KMS-11 (cell line): ENCODE data around the gene AAK1.

ENCODE experiments used
- H2AFZ ChIP-seq: fragments of 200-600 bp; sonication (generic); 2 replicates; pipeline ENCODE4 v1.6.1; 2016; ENCODE audit warnings: antibody characterized with exemption, mixed run types, low read depth
- H3K27ac ChIP-seq: fragments of 200-600 bp; sonication (generic); 2 replicates; pipeline ENCODE4 v1.6.1; 2016; ENCODE audit warnings: mild to moderate bottlenecking, mixed run types
- H3K27me3 ChIP-seq: fragments of 200-600 bp; sonication (generic); 2 replicates; pipeline ENCODE4 v1.6.1; 2017; ENCODE audit warnings: mild to moderate bottlenecking, low read depth, mixed run types, moderate library complexity; ENCODE audit not compliant: insufficient read depth
- H3K36me3 ChIP-seq: fragments of 200-600 bp; sonication (generic); 2 replicates; pipeline ENCODE4 v1.6.1; 2017; ENCODE audit warnings: mild to moderate bottlenecking, mixed run types; ENCODE audit not compliant: insufficient read depth
- H3K4me1 ChIP-seq: fragments of 200-600 bp; sonication (generic); 2 replicates; pipeline ENCODE4 v1.6.1; 2016; ENCODE audit warnings: mild to moderate bottlenecking, low read depth, mixed run types; ENCODE audit not compliant: poor library complexity, severe bottlenecking
- H3K4me2 ChIP-seq: fragments of 200-600 bp; sonication (generic); 2 replicates; pipeline ENCODE4 v1.7.0; 2016; ENCODE audit warnings: mild to moderate bottlenecking, mixed run types
- H3K4me3 ChIP-seq: fragments of 200-600 bp; sonication (generic); IDR thresholded peaks from 2 replicates; pipeline ENCODE4 v1.6.1; 2017; ENCODE audit warnings: low read depth, low read length, mixed read lengths; ENCODE audit not compliant: insufficient read depth
- H3K79me2 ChIP-seq: fragments of 200-600 bp; sonication (generic); 2 replicates; pipeline ENCODE4 v1.6.1; 2016; ENCODE audit warnings: low read depth, mixed run types; ENCODE audit not compliant: insufficient read depth
- H3K9ac ChIP-seq: fragments of 200-600 bp; sonication (generic); 2 replicates; pipeline ENCODE4 v1.6.1; 2016; ENCODE audit warnings: mild to moderate bottlenecking, mixed run types
- H4K20me1 ChIP-seq: fragments of 200-600 bp; sonication (generic); 2 replicates; pipeline ENCODE4 v1.6.1; 2016; ENCODE audit warnings: mild to moderate bottlenecking, mixed run types; ENCODE audit not compliant: insufficient read depth
- CTCF ChIP-seq: fragments of 200-600 bp; sonication (generic); conservative IDR thresholded peaks from 2 replicates; pipeline ENCODE4 v1.6.1; 2017; ENCODE audit warnings: low read depth, mild to moderate bottlenecking, antibody characterized with exemption, low read length, moderate library complexity, mixed read lengths

The AAK1 gene

GRCh38 chr2:69525261-69525660 lies 118.3 kb downstream of the AAK1 start:
- TF ChIP-seq CTCF = no peak
- no peaks in the 10 kb centered on the region for H3K79me2 ChIP-seq
- no peak overlapping the region for H3K4me3 ChIP-seq
- H3K36me3 ChIP-seq = no peaks in the 10 kb centered on the region
- H3K4me2 ChIP-seq = no peak overlapping the region
- no peaks in the 10 kb centered on the region for H3K27me3 ChIP-seq
- no peaks in the 10 kb centered on the region for H4K20me1 ChIP-seq
- H2AFZ ChIP-seq = no peak overlapping the region
- no peak overlapping the region for H3K9ac ChIP-seq
- no peaks in the 10 kb centered on the region for H3K4me1 ChIP-seq
- H3K27ac ChIP-seq = no peak overlapping the region

GRCh38 chr2:69524799-69525198 lies 118.7 kb downstream of the AAK1 start:
- Histone ChIP-seq H3K4me3 (no peak overlapping the region), H3K27ac (no peak overlapping the region), H3K4me1 (no peaks in the 10 kb centered on the region), H3K9ac (no peak overlapping the region), H4K20me1 (no peaks in the 10 kb centered on the region), H3K79me2 (no peaks in the 10 kb centered on the region), H3K36me3 (no peaks in the 10 kb centered on the region), H2AFZ (no peak overlapping the region), H3K27me3 (no peaks in the 10 kb centered on the region), H3K4me2 (no peak overlapping the region)
- no peak for TF ChIP-seq CTCF

GRCh38 chr2:69521747-69522146 lies 121.8 kb downstream of the AAK1 start:
- H3K36me3 ChIP-seq = no peaks in the 10 kb centered on the region
- H3K27me3 ChIP-seq = no peaks in the 10 kb centered on the region
- H3K9ac ChIP-seq = no peak overlapping the region
- no peak overlapping the region for H2AFZ ChIP-seq
- no peak overlapping the region for H3K4me2 ChIP-seq
- TF ChIP-seq CTCF = no peak
- no peak overlapping the region for H3K4me3 ChIP-seq
- no peaks in the 10 kb centered on the region for H3K4me1 ChIP-seq
- H3K79me2 ChIP-seq = no peaks in the 10 kb centered on the region
- H3K27ac ChIP-seq = no peak overlapping the region
- no peaks in the 10 kb centered on the region for H4K20me1 ChIP-seq

- Histone ChIP-seq H3K27me3 (no peaks in the 10 kb centered on the region), H3K4me2 (no peak overlapping the region), H3K27ac (no peak overlapping the region), H3K36me3 (no peaks in the 10 kb centered on the region), H3K79me2 (no peaks in the 10 kb centered on the region), H3K4me3 (no peak overlapping the region), H2AFZ (no peak overlapping the region), H3K4me1 (peaks cover 19% of the 10 kb centered on the region), H3K9ac (no peak overlapping the region), H4K20me1 (no peaks in the 10 kb centered on the region)
- no peak for TF ChIP-seq CTCF
Measured at GRCh38 chr2:69518841-69519240, 124.7 kb downstream of the AAK1 start.

GRCh38 chr2:69517410-69517809 lies 126.1 kb downstream of the AAK1 start:
- Histone ChIP-seq H3K27me3 (no peaks in the 10 kb centered on the region), H3K79me2 (no peaks in the 10 kb centered on the region), H3K4me3 (no peak overlapping the region), H3K4me1 (peaks cover 19% of the 10 kb centered on the region), H2AFZ (no peak overlapping the region), H3K36me3 (no peaks in the 10 kb centered on the region), H3K27ac (no peak overlapping the region), H4K20me1 (no peaks in the 10 kb centered on the region), H3K9ac (no peak overlapping the region), H3K4me2 (no peak overlapping the region)
- TF ChIP-seq CTCF = no peak
